Measurements from ENCODE around the gene CSNK2A2. TPM values are rescaled to one million over a fixed set of nuclear protein-coding genes. Genes with fewer than 3 reads are reported as not detected.

The CSNK2A2 gene
- total RNA-seq, 1 donor from 2014 or later, result 39.4 TPM

GRCh38 chr16:58138852-58139251 is 59.1 kb downstream of the CSNK2A2 start:
- no peak for DNase-seq

DNA sequence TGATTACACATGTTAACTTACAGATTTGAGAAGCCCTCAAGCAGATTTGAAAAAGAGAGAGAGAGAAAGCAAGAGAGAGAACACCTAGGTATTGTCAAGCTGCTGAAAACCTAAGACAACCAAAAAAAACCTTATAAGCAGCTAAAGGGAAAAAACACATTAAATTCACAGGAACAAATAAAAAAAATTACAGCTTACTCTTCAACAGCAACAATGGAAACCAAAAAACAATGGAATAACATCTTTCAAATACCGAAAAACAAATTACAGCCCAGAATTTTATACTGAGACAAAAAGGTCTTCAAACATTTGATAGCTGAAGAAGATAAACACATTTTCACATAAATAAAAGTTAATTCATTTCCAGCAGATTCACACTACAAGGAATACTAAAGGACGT is 60.3 kb downstream of the CSNK2A2 start:
- DNase-seq, result no peak

GRCh38 chr16:58129097-58129936 is 68.6 kb downstream of the CSNK2A2 start, which contains the start of gene CFAP20:
Gene CFAP20, minus strand, starts transcription at chr16:58129381. Its CDS starts 266 bp downstream, at chr16:58129115.
- peak; percentile 99 for DNase-seq

GRCh38 chr16:58128711-58129096 is 69.2 kb downstream of the CSNK2A2 start:
- no peak for DNase-seq

GRCh38 chr16:58128181-58128631 is 69.7 kb downstream of the CSNK2A2 start:
- DNase-seq, result peak; percentile 65

DNA sequence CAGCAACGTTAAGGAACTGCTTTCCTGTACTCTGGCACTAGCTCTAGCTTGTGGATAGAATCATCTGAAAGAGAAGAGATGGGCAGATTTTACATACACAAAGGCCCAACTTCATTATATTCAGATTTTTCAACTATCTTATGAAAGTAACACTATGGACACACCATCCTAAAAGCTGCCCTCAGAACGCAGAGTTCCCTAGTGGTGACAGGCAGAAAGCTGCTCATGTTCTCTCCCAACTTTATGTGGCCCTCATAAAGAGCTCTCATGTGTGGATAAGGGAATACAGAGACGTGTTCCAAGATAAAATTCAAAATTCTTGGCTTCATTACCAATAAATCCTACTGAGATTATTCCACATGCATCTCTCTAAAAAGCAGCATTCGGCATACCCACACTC is 70.3 kb downstream of the CSNK2A2 start:
- DNase-seq, result peak; percentile 54

GRCh38 chr16:58127033-58127556 is 70.8 kb downstream of the CSNK2A2 start:
- DNase-seq, result peak; percentile 72

DNA sequence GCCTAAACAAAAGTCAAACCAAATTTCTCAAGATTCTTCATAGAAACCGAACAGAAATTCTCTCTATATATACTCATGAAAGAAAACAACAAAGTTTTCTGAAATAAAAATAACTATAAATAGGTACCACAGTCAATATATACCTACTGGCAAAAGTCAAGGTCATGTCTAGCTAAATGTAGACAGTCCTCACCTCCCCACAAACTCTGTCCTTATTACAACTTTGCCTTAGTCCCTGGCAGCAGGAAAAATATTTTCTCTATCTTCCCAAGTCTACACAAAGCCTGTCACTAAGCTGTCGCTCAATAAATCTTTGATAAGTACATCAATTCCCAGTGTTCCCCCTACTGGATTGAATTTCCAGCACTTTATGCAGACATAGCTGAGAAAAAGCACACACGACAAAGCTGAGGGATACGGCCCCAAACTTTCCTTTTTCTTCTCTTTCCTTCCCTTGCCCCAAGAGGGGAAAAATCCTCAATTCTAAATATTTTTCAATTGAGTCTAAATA is 71.4 kb downstream of the CSNK2A2 start:
- no peak for DNase-seq

- DNase-seq, result peak; percentile 18
Measured at GRCh38 chr16:58125781-58126335, 72.0 kb downstream of the CSNK2A2 start.

- no peak for DNase-seq
Measured at GRCh38 chr16:58125041-58125440, 72.9 kb downstream of the CSNK2A2 start.

- DNase-seq, result no peak
Measured at GRCh38 chr16:58124601-58124915, 73.3 kb downstream of the CSNK2A2 start.

DNA sequence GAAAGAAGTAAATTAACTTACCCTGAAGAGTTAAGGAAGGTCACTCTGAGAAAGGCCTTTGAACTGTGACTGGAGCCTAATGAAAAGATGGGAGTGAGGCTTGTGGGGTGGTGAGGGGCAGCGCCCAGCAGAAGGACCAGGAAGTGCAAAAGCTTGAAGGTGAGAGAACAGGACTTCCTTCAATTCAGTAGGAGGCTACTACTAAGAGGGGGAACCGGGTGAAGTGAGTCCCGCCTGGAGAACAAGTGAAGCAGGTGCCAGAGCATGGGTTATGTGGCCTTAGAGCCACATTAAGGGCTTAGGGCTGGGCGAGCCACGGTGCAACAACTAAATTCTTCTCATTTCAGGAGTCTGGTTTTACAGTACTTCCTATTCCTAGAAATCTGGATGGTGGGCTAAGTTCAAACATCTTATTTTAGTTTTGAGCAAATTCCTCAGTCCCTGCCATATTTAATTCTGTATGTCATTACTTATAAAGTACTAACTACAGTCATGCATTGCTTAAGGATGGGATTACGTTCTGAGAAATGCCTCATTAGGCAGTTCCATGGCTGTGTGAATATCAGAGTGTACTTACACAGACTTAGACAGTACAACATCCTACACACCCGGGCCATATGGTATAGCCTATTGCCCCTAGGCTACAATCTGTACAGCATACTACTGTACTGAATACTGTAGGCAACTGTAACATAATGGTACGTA is 73.9 kb downstream of the CSNK2A2 start:
- DNase-seq, result peak; percentile 38

- no peak for DNase-seq
Measured at GRCh38 chr16:58121132-58121531, 76.8 kb downstream of the CSNK2A2 start.

GRCh38 chr16:58120234-58120633 is 77.7 kb downstream of the CSNK2A2 start:
- DNase-seq, result no peak

- DNase-seq, result no peak
Measured at GRCh38 chr16:58119509-58119845, 78.4 kb downstream of the CSNK2A2 start.

GRCh38 chr16:58118801-58119508 is 79.0 kb downstream of the CSNK2A2 start:
- no peak for DNase-seq

GRCh38 chr16:58116529-58116928 is 81.4 kb downstream of the CSNK2A2 start:
- no peak for DNase-seq

GRCh38 chr16:58116081-58116480 is 81.8 kb downstream of the CSNK2A2 start:
- no peak for DNase-seq

- no peak for DNase-seq
Measured at GRCh38 chr16:58114827-58115825, 82.8 kb downstream of the CSNK2A2 start.

DNA sequence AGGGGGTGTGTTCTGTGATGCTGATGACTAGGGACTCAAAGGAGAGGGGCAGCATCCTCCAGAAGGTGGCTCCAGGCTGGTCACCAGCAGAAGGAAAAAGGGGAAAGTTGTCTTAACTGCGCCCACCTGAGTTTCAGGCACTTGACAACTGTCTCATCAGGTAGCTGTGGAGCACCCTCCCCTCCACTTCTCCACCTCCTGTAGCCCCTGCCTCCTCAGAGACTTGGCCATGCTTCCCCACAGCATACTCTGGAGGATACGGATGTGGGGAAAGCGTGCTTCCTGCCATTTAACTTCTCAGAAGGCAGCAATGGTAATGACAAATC is 86.6 kb downstream of the CSNK2A2 start:
- DNase-seq, result no peak
